ENCODE measurements around the gene AKAP4. TPM values are rescaled to one million over a fixed set of nuclear protein-coding genes. Genes with fewer than 3 reads are reported as not detected.

Gene AKAP4
- total RNA-seq, 1 experiment from 2014 or later, result not detected

Other genes with a start within 250 kb of the AKAP4 start
- gene CCNB3, start 3.8 kb upstream of the AKAP4 start, total RNA-seq (2014; rRNA removed; shearing (Covaris generic)), result 0.30 and 0.40 TPM in 2 replicates